GM12878 (cell line): ENCODE data around the gene DNA2. TPM values are rescaled to one million over a fixed set of nuclear protein-coding genes. Genes with fewer than 3 reads are reported as not detected.

Experiments used
- EED ChIP-seq: sonication (generic); IDR thresholded peaks from 2 replicates; pipeline ENCODE4 v1.6.1; 2016; ENCODE audit warnings: antibody characterized with exemption, low read depth
- POLR2AphosphoS5 ChIP-seq: IDR thresholded peaks from 2 replicates; pipeline ENCODE4 v1.6.1; 2011; ENCODE audit warnings: mild to moderate bottlenecking, low read length, inconsistent platforms
- polyA plus RNA-seq, 11 experiments: library from polyadenylated mRNA; depleted of rRNA in 4 of 11; unstranded in 6 of 11; stranded (reverse) in 5 of 11; fragments of >200 nt; fragmentation: Nextera tagmentation in 4 of 11; fragmentation: Illumina TruSeq in 1 of 11; extraction: Ambion mirVana in 4 of 11; extraction: Trizol in 1 of 11; gene quantifications; 1 replicate in 1 of 11; 2 replicates in 10 of 11; pipeline versions ENCODE4 v1.2.1 to v1.2.3, GENCODE V29; 2011 to 2016; ENCODE audit warnings: inconsistent platforms in 2 of 11, missing spikeins in 2 of 11, low read depth in 1 of 11
- small RNA-seq: library from RNA; depleted of rRNA; stranded (forward); fragments of <200 nt; gene quantifications from one replicate; pipeline ENCODE3, GENCODE V24; 2014
- total RNA-seq, 4 experiments: library from RNA; depleted of rRNA in 3 of 4; stranded (reverse); fragments of >200 nt in 3 of 4; fragmentation: Illumina TruSeq in 1 of 4; extraction: Trizol in 1 of 4; gene quantifications; 2 replicates each; pipeline versions ENCODE4 v1.2.1 to v1.2.3, GENCODE V29; 2013 to 2021

Gene DNA2
- total and polyA plus RNA-seq, 10 of the 15 experiments (the other 5 are each of a cell fraction or from before 2014, with no cell fraction given) = 17.7 to 41.8 (median 28.4) TPM

GRCh38 chr10:68364101-68364886 is 107.5 kb downstream of the DNA2 start (continued):
- TF ChIP-seq POLR2AphosphoS5 (no peak), EED (no peak)

Small RNA genes within 50 kb of the gene (small RNA-seq; reads per million reads assigned to genes)
- not detected for gene RF00019
- not detected for gene RNA5SP319

Other genes with a start within 250 kb of the DNA2 start
- gene ATOH7, start 239.9 kb downstream of the DNA2 start, total RNA-seq (2014; rRNA removed) = not detected in 2 replicates
- gene ATOH7, start 239.9 kb downstream of the DNA2 start, total RNA-seq (2014; rRNA removed; fragmentation: Illumina TruSeq; extraction: Trizol) = not detected in 2 replicates
- gene ATOH7, start 239.9 kb downstream of the DNA2 start, total RNA-seq (2021) = not detected in 2 replicates
- not detected in 2 replicates for gene ATOH7, start 239.9 kb downstream of the DNA2 start, polyA plus RNA-seq (2011; rRNA removed)
- not detected in 2 replicates for gene ATOH7, start 239.9 kb downstream of the DNA2 start, polyA plus RNA-seq (2014; fragmentation: Illumina TruSeq; extraction: Trizol)
- gene ATOH7, start 239.9 kb downstream of the DNA2 start, polyA plus RNA-seq (2014; fragmentation: Nextera tagmentation; extraction: Ambion mirVana) = not detected
- gene ATOH7, start 239.9 kb downstream of the DNA2 start, polyA plus RNA-seq (2014; rRNA removed) = not detected in 2 replicates
- gene ATOH7, start 239.9 kb downstream of the DNA2 start, polyA plus RNA-seq (2016; fragmentation: Nextera tagmentation; extraction: Ambion mirVana) = not detected
- 20.1 and 23.4 TPM in 2 replicates for gene HNRNPH3, start 139.9 kb downstream of the DNA2 start, total RNA-seq (2014; rRNA removed)
- gene HNRNPH3, start 139.9 kb downstream of the DNA2 start, total RNA-seq (2014; rRNA removed; fragmentation: Illumina TruSeq; extraction: Trizol) = 21.1 and 24.0 TPM in 2 replicates
- 98.1 and 104 TPM in 2 replicates for gene HNRNPH3, start 139.9 kb downstream of the DNA2 start, total RNA-seq (2021)
- 139 and 198 TPM in 2 replicates for gene HNRNPH3, start 139.9 kb downstream of the DNA2 start, polyA plus RNA-seq (2011; rRNA removed)
- 292 and 414 TPM in 2 replicates for gene HNRNPH3, start 139.9 kb downstream of the DNA2 start, polyA plus RNA-seq (2014; fragmentation: Illumina TruSeq; extraction: Trizol)
- 10 to 100 TPM; 76.0 to 98.7 TPM for gene HNRNPH3, start 139.9 kb downstream of the DNA2 start, polyA plus RNA-seq (2014; fragmentation: Nextera tagmentation; extraction: Ambion mirVana)
- gene HNRNPH3, start 139.9 kb downstream of the DNA2 start, polyA plus RNA-seq (2014; rRNA removed) = 142 and 181 TPM in 2 replicates
- gene HNRNPH3, start 139.9 kb downstream of the DNA2 start, polyA plus RNA-seq (2016; fragmentation: Nextera tagmentation; extraction: Ambion mirVana) = 100 to 1,000 TPM; 198 to 230 TPM
- gene PBLD, start 139.0 kb downstream of the DNA2 start, total RNA-seq (2014; rRNA removed) = 2.0 and 3.3 TPM in 2 replicates
- 2.5 and 2.8 TPM in 2 replicates for gene PBLD, start 139.0 kb downstream of the DNA2 start, total RNA-seq (2014; rRNA removed; fragmentation: Illumina TruSeq; extraction: Trizol)
- gene PBLD, start 139.0 kb downstream of the DNA2 start, total RNA-seq (2021) = 1.5 and 1.9 TPM in 2 replicates
- 0.68 and 0.78 TPM in 2 replicates for gene PBLD, start 139.0 kb downstream of the DNA2 start, polyA plus RNA-seq (2011; rRNA removed)
- gene PBLD, start 139.0 kb downstream of the DNA2 start, polyA plus RNA-seq (2014; fragmentation: Illumina TruSeq; extraction: Trizol) = 2.8 and 3.4 TPM in 2 replicates
- gene PBLD, start 139.0 kb downstream of the DNA2 start, polyA plus RNA-seq (2014; fragmentation: Nextera tagmentation; extraction: Ambion mirVana) = 1 to 10 TPM; 1.0 to 1.2 TPM
- 1.4 and 1.6 TPM in 2 replicates for gene PBLD, start 139.0 kb downstream of the DNA2 start, polyA plus RNA-seq (2014; rRNA removed)
- gene PBLD, start 139.0 kb downstream of the DNA2 start, polyA plus RNA-seq (2016; fragmentation: Nextera tagmentation; extraction: Ambion mirVana) = 1 to 10 TPM; 1.4 to 2.0 TPM
- 7.1 and 10.9 TPM in 2 replicates for gene RUFY2, start 64.7 kb downstream of the DNA2 start, total RNA-seq (2014; rRNA removed)
- gene RUFY2, start 64.7 kb downstream of the DNA2 start, total RNA-seq (2014; rRNA removed; fragmentation: Illumina TruSeq; extraction: Trizol) = 8.4 and 9.3 TPM in 2 replicates
- 5.4 and 6.2 TPM in 2 replicates for gene RUFY2, start 64.7 kb downstream of the DNA2 start, total RNA-seq (2021)
- 7.6 and 13.1 TPM in 2 replicates for gene RUFY2, start 64.7 kb downstream of the DNA2 start, polyA plus RNA-seq (2011; rRNA removed)
- gene RUFY2, start 64.7 kb downstream of the DNA2 start, polyA plus RNA-seq (2014; fragmentation: Illumina TruSeq; extraction: Trizol) = 4.8 and 6.5 TPM in 2 replicates
- gene RUFY2, start 64.7 kb downstream of the DNA2 start, polyA plus RNA-seq (2014; fragmentation: Nextera tagmentation; extraction: Ambion mirVana) = 1 to 10 TPM; 1.7 to 2.3 TPM
- 3.7 and 5.0 TPM in 2 replicates for gene RUFY2, start 64.7 kb downstream of the DNA2 start, polyA plus RNA-seq (2014; rRNA removed)
- 1 to 10 TPM; 5.5 to 6.4 TPM for gene RUFY2, start 64.7 kb downstream of the DNA2 start, polyA plus RNA-seq (2016; fragmentation: Nextera tagmentation; extraction: Ambion mirVana)
- 7.7 and 9.6 TPM in 2 replicates for gene SLC25A16, start 55.5 kb upstream of the DNA2 start, total RNA-seq (2014; rRNA removed)
- gene SLC25A16, start 55.5 kb upstream of the DNA2 start, total RNA-seq (2014; rRNA removed; fragmentation: Illumina TruSeq; extraction: Trizol) = 8.6 and 11.2 TPM in 2 replicates
- gene SLC25A16, start 55.5 kb upstream of the DNA2 start, total RNA-seq (2021) = 12.9 TPM in 2 replicates
- gene SLC25A16, start 55.5 kb upstream of the DNA2 start, polyA plus RNA-seq (2011; rRNA removed) = 13.5 and 24.3 TPM in 2 replicates
- 4.8 and 5.5 TPM in 2 replicates for gene SLC25A16, start 55.5 kb upstream of the DNA2 start, polyA plus RNA-seq (2014; fragmentation: Illumina TruSeq; extraction: Trizol)
- gene SLC25A16, start 55.5 kb upstream of the DNA2 start, polyA plus RNA-seq (2014; fragmentation: Nextera tagmentation; extraction: Ambion mirVana) = 1 to 10 TPM; 2.2 to 4.2 TPM
- gene SLC25A16, start 55.5 kb upstream of the DNA2 start, polyA plus RNA-seq (2014; rRNA removed) = 6.1 and 8.1 TPM in 2 replicates
- gene SLC25A16, start 55.5 kb upstream of the DNA2 start, polyA plus RNA-seq (2016; fragmentation: Nextera tagmentation; extraction: Ambion mirVana) = 10 to 100 TPM in 1 of 2 experiments, 1 to 10 TPM in 1; 8.3 to 11.1 TPM
- gene TET1, start 88.4 kb upstream of the DNA2 start, total RNA-seq (2014; rRNA removed) = 1.1 TPM in 2 replicates
- 1.4 TPM in 2 replicates for gene TET1, start 88.4 kb upstream of the DNA2 start, total RNA-seq (2014; rRNA removed; fragmentation: Illumina TruSeq; extraction: Trizol)
- gene TET1, start 88.4 kb upstream of the DNA2 start, total RNA-seq (2021) = 1.1 and 1.4 TPM in 2 replicates
- gene TET1, start 88.4 kb upstream of the DNA2 start, polyA plus RNA-seq (2011; rRNA removed) = 0.42 and 0.46 TPM in 2 replicates
- gene TET1, start 88.4 kb upstream of the DNA2 start, polyA plus RNA-seq (2014; fragmentation: Illumina TruSeq; extraction: Trizol) = 0.62 and 1.0 TPM in 2 replicates
- under 1 TPM; 0.22 to 0.31 TPM for gene TET1, start 88.4 kb upstream of the DNA2 start, polyA plus RNA-seq (2014; fragmentation: Nextera tagmentation; extraction: Ambion mirVana)
- 0.31 and 0.34 TPM in 2 replicates for gene TET1, start 88.4 kb upstream of the DNA2 start, polyA plus RNA-seq (2014; rRNA removed)
- gene TET1, start 88.4 kb upstream of the DNA2 start, polyA plus RNA-seq (2016; fragmentation: Nextera tagmentation; extraction: Ambion mirVana) = under 1 TPM; 0.59 to 0.71 TPM
- 63.6 and 66.1 TPM in 2 replicates for gene CCAR1, start 249.3 kb upstream of the DNA2 start, total RNA-seq (2014; rRNA removed)
- gene CCAR1, start 249.3 kb upstream of the DNA2 start, total RNA-seq (2014; rRNA removed; fragmentation: Illumina TruSeq; extraction: Trizol) = 107 and 117 TPM in 2 replicates
- 66.7 and 79.3 TPM in 2 replicates for gene CCAR1, start 249.3 kb upstream of the DNA2 start, total RNA-seq (2021)
- 64.9 and 78.7 TPM in 2 replicates for gene CCAR1, start 249.3 kb upstream of the DNA2 start, polyA plus RNA-seq (2011; rRNA removed)
- gene CCAR1, start 249.3 kb upstream of the DNA2 start, polyA plus RNA-seq (2014; fragmentation: Illumina TruSeq; extraction: Trizol) = 110 and 147 TPM in 2 replicates
- gene CCAR1, start 249.3 kb upstream of the DNA2 start, polyA plus RNA-seq (2014; fragmentation: Nextera tagmentation; extraction: Ambion mirVana) = 10 to 100 TPM; 35.5 to 48.8 TPM
- gene CCAR1, start 249.3 kb upstream of the DNA2 start, polyA plus RNA-seq (2014; rRNA removed) = 60.1 and 68.2 TPM in 2 replicates
- 100 to 1,000 TPM; 113 to 124 TPM for gene CCAR1, start 249.3 kb upstream of the DNA2 start, polyA plus RNA-seq (2016; fragmentation: Nextera tagmentation; extraction: Ambion mirVana)